Progenitor cell of endocrine pancreas (in vitro differentiated cells): ENCODE measurements around the gene SERTAD4. TPM values are rescaled to one million over a fixed set of nuclear protein-coding genes. Genes with fewer than 3 reads are reported as not detected.

Experiments
- DNase-seq: peaks from one replicate; pipeline ENCODE4 v3.0.0; 2021; ENCODE audit warnings: low spot score; ENCODE audit not compliant: unreplicated experiment
- H3K27ac Mint-ChIP-seq: 2 replicates; pipeline ENCODE4 v1.8.0; 2021; ENCODE audit warnings: mild to moderate bottlenecking, moderate library complexity, mixed read lengths
- H3K27me3 Mint-ChIP-seq: 2 replicates; pipeline ENCODE4 v1.8.0; 2021; ENCODE audit warnings: mixed read lengths
- H3K36me3 Mint-ChIP-seq: 2 replicates; pipeline ENCODE4 v1.8.0; 2022; ENCODE audit warnings: mixed read lengths; ENCODE audit not compliant: insufficient read depth
- H3K4me1 Mint-ChIP-seq: 2 replicates; pipeline ENCODE4 v1.8.0; 2021; ENCODE audit warnings: low read depth, mixed read lengths
- H3K4me3 Mint-ChIP-seq: 2 replicates; pipeline ENCODE4 v1.8.0; 2021; ENCODE audit warnings: low read depth, mild to moderate bottlenecking, moderate library complexity, mixed read lengths
- H3K9me3 Mint-ChIP-seq: 2 replicates; pipeline ENCODE4 v1.8.0; 2021; ENCODE audit warnings: low read depth, mixed read lengths
- CTCF ChIP-seq: fragments of 200-600 bp; sonication (generic); IDR thresholded peaks from one replicate; pipeline ENCODE4 v1.5.0; 2021; ENCODE audit warnings: antibody characterized with exemption, mild to moderate bottlenecking; ENCODE audit not compliant: unreplicated experiment
- total RNA-seq: library from RNA; stranded (reverse); gene quantifications from 2 replicates; pipeline ENCODE4 v1.2.1, GENCODE V29; 2021

The SERTAD4 gene
- total RNA-seq, 1 donor from 2014 or later, result 1.1 TPM

DNA sequence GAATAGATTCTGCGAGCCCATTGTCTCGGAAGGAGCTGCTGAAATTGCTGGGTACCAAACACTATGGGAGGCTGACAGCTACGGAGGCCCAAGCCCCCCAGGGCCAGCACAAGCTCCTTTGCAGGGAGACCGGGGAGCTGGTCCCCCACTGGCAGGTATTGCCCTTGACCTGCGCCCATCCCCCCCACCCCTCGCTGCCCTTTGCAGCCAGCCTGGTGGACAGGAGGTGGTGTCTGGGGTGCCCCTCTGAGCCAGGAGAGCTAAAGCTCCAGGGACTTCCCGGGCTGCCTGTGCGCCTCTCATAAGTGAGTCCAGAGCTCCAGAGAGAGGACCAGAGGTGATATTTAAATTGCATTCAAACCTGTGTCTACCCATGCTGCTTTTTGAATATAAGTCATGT, 5.4 kb downstream of the SERTAD4 start:
- no peak for TF ChIP-seq CTCF
- Mint-ChIP-seq H3K9me3 (no peaks in the 10 kb centered on the region), H3K27me3 (peaks cover 63% of the 10 kb centered on the region), H3K36me3 (no peaks in the 10 kb centered on the region), H3K27ac (no peak overlapping the region), H3K4me3 (no peak overlapping the region), H3K4me1 (peaks cover 6% of the 10 kb centered on the region)
- no peak for DNase-seq

DNA sequence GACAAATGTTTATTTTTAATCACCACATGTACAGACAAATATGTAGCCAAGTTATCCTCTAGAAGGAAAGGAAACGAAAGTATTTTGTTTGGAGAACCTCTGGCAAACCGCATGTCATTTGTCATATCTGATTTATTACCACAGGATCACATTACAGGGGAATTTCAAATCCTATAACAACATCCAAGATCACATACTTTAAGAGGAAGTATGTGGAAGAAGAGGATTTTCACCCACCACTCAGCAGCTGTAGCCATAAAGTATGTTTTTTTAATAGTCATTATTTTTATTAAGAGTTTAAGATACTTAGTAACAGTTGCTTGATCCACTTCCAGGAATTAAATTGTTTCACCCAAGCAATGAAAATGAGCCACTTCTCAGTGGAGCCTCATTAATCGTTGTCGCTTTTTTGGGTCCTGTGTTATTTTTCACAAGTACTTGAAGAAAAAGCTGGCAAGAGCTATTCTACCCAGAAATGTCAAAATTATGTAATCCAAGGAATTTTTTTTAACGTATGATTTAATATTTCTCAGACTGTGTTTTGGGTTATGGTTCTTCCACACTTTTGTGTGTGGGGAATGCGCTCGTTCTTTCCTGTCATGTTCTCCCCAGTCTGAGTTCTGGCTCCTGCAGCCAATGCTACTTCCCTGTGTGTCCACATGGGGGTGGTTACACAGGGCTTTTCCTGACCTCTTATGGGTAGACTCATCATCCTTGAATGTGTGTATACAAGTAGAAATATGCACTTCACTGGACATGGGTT, 6.9 kb downstream of the SERTAD4 start:
- H3K27ac Mint-ChIP-seq, result no peak overlapping the region
- H3K4me3 Mint-ChIP-seq, result no peak overlapping the region
- DNase-seq, result no peak
- H3K36me3 Mint-ChIP-seq, result no peaks in the 10 kb centered on the region
- TF ChIP-seq CTCF, result peak; percentile 52
- peaks cover 3% of the 10 kb centered on the region for H3K4me1 Mint-ChIP-seq
- no peaks in the 10 kb centered on the region for H3K9me3 Mint-ChIP-seq
- peaks cover 62% of the 10 kb centered on the region for H3K27me3 Mint-ChIP-seq

DNA sequence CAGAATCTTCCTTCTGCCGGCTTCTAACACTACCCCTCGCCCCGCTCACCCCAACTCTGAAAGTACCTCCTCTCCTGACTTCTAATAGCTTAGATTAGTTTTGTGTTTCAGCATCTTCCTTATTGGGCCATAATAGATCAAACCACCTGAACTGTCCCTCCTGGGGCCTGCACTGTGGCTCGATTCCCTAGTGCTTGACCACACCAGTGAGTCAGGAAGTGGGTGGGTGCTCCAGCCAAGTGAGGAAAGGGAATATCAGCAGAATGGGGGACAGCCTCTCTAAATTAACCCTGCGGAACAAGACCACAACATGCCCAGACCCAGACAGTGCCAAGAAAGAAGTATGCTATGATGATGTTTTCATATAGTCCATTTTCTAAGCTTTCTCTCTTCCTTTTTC, 8.5 kb downstream of the SERTAD4 start:
- H3K27ac Mint-ChIP-seq, result no peak overlapping the region
- H3K36me3 Mint-ChIP-seq, result no peaks in the 10 kb centered on the region
- no peak for DNase-seq
- H3K27me3 Mint-ChIP-seq, result peaks cover 55% of the 10 kb centered on the region
- no peaks in the 10 kb centered on the region for H3K9me3 Mint-ChIP-seq
- no peak for TF ChIP-seq CTCF
- no peak overlapping the region for H3K4me3 Mint-ChIP-seq
- H3K4me1 Mint-ChIP-seq, result peaks cover 3% of the 10 kb centered on the region

DNA sequence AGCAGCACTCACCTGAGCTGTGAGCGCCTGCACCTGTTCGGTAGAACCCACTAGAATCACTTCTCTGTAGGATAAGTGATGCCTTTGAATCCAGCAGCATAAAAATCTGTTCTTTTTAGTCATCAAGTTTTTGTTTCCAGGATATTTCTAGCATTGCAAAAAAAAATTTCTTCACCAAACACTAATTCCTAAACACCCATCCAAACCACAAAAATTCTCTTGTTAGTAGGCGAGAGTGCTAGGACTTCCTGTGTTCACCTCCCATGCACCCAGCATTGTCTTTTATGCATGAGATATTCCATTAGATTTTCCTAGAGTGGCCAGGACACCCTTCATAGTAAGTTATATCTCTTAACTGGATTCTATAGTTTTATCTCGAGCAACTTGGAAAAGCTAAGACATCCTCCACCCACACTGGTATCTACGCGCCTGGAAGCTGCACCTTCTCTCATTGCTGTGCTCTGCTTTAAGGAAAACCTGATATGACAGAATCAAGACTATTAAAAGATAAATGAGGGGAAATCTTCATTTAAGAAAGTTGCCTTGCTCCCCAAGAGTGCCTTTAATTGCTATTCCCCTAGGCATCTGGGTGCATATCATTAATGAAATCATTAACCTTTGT, 12.3 kb downstream of the SERTAD4 start:
- no peak for DNase-seq
- Mint-ChIP-seq H3K36me3 (no peaks in the 10 kb centered on the region), H3K4me1 (peaks cover 12% of the 10 kb centered on the region), H3K27me3 (peaks cover 51% of the 10 kb centered on the region), H3K27ac (no peak overlapping the region), H3K9me3 (no peaks in the 10 kb centered on the region), H3K4me3 (no peak overlapping the region)
- TF ChIP-seq CTCF, result no peak

DNA sequence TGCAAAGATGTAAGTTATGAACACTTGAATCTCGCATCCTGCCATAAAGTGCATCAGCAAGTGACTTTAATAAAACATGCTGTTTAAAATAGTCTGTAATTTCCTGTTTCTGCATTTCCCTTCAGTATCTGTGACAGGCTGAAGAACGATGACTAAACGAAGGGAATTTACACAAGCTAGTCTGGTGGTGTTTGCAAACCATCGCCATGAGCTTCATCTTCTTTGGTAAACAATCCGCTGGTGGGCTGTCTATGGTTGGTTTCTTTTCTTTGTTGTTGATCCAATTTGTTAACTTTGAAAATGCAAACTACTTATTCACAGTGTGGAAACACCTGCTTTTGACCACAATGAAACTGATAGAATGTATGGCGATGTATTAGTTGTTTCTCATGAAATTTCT, 13.9 kb downstream of the SERTAD4 start:
- no peak for DNase-seq
- peaks cover 20% of the 10 kb centered on the region for H3K4me1 Mint-ChIP-seq
- peaks cover 49% of the 10 kb centered on the region for H3K27me3 Mint-ChIP-seq
- no peaks in the 10 kb centered on the region for H3K9me3 Mint-ChIP-seq
- H3K36me3 Mint-ChIP-seq, result no peaks in the 10 kb centered on the region
- TF ChIP-seq CTCF, result no peak
- H3K27ac Mint-ChIP-seq, result no peak overlapping the region
- no peak overlapping the region for H3K4me3 Mint-ChIP-seq
